Measurements from ENCODE around the gene DMGDH.

The DMGDH gene

DNA sequence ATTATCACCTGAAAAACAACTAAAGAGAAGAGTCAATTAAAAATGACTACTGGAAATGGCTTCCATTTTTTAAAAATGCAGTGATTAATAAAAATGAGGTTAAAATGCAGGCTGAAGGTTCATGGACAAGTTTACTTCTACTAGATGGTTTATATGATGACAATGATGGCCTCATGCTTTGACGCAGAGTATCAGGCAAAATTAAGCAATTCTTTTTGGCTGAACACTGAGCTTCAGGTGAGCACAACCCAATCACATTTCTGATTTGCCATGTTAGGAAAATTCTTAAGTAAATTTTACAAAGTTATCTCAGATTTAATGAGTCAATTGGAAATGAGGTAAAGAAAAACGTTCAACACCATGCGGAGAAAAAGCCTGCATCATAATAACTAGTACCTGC is 22.3 kb downstream of the DMGDH start:
- DNase-seq, result no peak
- TF ChIP-seq GATA1 (IDR thresholded peaks at IDR 0.05; ENCODE audit: low read depth, low read length) (no peak), POLR2A (IDR thresholded peaks at IDR 0.05; ENCODE audit: low read length) (no peak)

DNA sequence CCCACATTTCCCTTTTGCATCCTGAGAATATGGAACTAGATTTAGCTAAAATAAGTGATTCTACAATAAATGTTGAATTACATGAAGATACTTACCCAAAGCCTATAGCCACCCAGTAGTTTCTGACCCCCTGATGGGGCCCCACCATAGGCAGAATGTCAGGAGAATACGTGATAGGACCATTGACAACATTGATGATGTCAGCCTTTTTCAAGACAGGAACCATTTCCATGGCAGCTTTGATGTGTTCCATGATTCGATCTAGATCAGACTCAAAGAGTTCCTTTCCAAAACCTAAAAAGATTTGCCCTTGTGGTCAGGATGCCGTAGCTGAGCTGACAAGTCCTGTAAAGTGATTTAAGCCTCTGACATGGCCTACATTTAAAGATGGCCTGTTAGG is 27.3 kb downstream of the DMGDH start:
- DNase-seq, result no peak
- no peak for TF ChIP-seq POLR2A (IDR thresholded peaks at IDR 0.05; ENCODE audit: low read length)
- TF ChIP-seq GATA1 (IDR thresholded peaks at IDR 0.05; ENCODE audit: low read depth, low read length), result no peak

DNA sequence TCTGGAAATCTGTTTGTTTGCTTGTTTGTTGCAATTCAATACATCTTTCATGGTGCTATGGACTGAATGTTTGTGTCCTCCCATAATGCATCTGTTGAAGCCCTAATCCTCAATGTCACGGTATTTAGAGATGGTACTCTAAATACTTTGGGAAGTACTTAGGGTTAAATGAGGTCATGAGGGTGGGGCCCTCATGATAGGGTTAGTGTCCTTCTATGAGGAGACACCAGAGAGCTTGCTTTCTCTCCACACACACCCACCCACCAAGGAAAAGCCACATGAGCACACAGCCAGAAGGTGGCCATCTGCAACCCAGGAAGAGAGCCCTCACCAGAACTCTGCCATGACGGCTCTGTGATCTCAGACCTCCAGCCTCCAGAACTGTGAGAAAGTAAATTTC is 32.7 kb downstream of the DMGDH start:
- no peak for DNase-seq
- TF ChIP-seq POLR2A (IDR thresholded peaks at IDR 0.05; ENCODE audit: low read length), result no peak
- TF ChIP-seq GATA1 (IDR thresholded peaks at IDR 0.05; ENCODE audit: low read depth, low read length), result no peak

DNA sequence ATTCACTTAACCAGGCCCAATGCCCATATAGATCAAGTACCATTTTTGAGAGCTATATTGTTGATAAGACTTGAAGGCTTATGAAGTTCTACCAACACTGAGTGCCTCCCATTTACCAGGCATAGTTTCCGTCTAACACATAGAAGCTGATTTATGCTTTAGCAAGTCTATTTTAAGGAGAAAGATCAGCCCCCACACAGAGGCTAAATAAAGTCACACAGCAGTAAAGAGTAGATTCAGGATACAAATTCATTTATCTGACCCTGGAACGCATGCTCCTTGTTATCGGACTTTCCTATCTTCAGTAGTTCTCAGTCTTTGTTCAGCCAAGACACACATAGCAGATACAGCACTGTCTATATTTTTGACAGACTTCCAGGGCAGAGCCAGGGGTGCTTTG is 34.2 kb downstream of the DMGDH start:
- DNase-seq, result no peak
- no peak for TF ChIP-seq GATA1 (IDR thresholded peaks at IDR 0.05; ENCODE audit: low read depth, low read length)
- TF ChIP-seq POLR2A (IDR thresholded peaks at IDR 0.05; ENCODE audit: low read length), result no peak

DNA sequence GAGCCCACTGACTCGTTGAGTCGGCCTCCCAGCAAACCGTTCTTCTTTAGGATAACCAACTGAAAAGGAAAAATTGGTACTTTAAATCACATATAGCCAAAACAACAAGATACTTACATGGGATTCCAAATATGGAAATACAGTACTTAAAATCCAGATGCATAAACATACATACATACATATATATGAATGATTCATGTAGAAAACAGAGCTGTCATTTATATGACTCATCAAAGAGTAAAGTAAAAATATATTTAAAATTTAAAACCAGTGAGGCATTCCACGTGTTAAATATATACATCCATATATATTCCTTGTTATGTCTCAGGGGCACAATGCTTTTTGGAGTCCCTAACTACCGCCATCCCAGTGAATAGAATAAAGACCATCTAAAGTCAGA is 36.7 kb downstream of the DMGDH start:
- TF ChIP-seq POLR2A (IDR thresholded peaks at IDR 0.05; ENCODE audit: low read length), result no peak
- no peak for TF ChIP-seq GATA1 (IDR thresholded peaks at IDR 0.05; ENCODE audit: low read depth, low read length)
- DNase-seq, result no peak

DNA sequence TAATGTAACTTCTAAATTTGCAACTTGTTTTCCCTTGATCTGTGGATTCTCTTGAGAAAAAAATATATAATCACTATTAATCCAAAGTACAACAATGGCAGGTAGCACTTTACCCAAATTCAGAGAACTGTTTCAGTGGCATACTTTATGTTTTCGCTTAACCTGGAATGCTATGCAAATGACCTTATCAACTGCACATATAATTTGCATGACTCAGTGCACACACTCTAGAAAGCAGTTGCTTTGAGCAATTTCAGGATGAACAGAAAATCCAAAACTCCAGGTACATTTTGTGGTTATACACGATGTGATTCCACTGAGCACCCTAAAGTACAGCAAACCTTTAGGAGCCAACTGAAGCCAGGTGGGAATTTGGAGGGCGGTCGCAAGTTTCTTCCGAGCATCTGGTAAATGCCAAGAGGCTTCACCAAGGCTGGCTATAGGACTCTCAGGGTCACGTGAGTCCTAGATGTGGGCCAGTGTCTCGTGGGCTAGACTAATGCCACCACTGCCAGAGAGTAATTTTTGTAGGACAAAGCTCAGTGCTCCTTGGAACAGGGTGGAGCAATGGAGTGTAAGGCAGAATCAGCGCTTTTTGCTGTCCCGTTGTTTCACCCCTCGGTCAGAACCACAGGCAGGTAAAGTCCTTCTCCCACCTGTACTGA is 37.3 kb downstream of the DMGDH start:
- TF ChIP-seq POLR2A (IDR thresholded peaks at IDR 0.05; ENCODE audit: low read length) (no peak), GATA1 (IDR thresholded peaks at IDR 0.05; ENCODE audit: low read depth, low read length) (no peak)
- DNase-seq, result no peak

DNA sequence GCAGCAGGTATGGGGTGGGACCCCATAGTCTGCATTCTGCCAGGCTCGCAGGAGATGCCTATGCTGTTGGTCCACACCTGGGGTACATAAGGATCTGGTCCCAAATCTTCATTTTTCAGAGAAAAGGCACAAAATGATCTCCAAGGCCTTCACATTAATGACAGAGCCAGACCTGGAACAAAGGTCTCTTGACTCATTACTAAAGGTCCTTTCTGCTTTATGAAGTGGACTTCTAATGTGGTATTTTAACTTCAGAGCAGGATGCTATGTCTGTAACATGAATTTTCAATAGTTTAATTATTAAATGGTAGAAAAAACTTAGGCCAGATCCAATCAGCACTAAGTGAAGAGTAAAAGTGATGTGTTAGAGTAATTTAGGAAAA is 38.0 kb downstream of the DMGDH start:
- no peak for DNase-seq
- TF ChIP-seq POLR2A (IDR thresholded peaks at IDR 0.05; ENCODE audit: low read length) (no peak), GATA1 (IDR thresholded peaks at IDR 0.05; ENCODE audit: low read depth, low read length) (no peak)

DNA sequence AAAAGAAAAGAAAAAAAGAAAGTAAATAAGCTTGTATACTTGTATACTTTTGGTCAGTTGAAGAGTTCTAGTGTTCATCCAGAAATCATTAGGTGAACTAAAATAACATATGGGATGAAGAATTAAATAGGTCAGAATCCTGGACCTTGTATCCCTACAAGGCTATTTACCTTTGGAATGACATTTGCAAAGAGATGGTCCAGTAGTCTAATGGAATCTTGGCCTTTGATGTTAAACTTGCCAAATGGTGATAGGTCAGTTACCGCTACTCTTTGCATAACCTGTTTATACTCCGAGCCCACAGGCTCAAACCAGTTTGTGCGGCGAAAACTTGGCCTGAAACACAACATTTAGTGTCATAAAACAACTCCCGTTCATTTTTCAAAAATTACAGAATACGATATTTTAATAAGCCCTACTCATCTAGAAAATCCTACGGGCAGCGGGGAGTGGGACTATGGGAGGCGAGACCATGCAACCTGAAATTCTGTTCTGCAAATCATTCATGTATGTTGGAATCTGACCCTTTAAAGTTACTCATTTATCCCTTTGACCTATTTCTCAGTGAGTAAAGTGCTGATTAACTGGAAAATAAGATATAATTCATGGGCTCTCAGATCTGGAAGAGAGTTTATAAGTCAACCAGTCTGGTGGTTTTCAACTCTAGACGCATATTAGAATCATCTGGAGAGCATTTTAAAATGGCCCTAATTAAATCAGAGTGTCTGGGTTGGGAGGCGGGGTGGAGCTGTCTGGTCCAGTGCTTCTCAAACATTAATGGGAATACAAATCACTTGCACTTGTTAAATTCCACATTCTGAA is 38.6 kb downstream of the DMGDH start:
- DNase-seq, result no peak
- TF ChIP-seq POLR2A (IDR thresholded peaks at IDR 0.05; ENCODE audit: low read length) (no peak), GATA1 (IDR thresholded peaks at IDR 0.05; ENCODE audit: low read depth, low read length) (no peak)

DNA sequence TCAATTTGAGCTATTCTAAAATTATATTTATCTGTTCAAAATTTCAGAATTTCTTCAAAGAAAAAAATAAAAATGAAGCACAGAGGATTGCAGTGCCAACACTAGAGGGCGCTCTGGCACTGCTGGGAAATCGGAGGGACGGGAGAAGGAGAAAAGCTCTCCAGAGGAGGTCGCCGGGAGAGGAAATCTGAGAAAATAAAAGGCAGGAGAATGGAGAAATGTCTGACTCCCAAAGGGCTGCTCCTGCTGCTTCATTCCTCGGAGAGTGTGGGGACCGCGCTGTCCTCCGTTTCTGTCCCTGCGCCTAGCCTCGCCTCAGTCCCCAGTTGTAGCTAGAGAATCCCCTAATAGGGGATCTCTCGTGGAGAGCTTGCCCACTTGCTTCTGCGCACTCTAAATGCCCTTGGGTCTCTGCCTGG is 44.4 kb downstream of the DMGDH start:
- TF ChIP-seq POLR2A (IDR thresholded peaks at IDR 0.05; ENCODE audit: low read length) (no peak), GATA1 (IDR thresholded peaks at IDR 0.05; ENCODE audit: low read depth, low read length) (no peak)
- peak; percentile 56 to 81 for DNase-seq

DNA sequence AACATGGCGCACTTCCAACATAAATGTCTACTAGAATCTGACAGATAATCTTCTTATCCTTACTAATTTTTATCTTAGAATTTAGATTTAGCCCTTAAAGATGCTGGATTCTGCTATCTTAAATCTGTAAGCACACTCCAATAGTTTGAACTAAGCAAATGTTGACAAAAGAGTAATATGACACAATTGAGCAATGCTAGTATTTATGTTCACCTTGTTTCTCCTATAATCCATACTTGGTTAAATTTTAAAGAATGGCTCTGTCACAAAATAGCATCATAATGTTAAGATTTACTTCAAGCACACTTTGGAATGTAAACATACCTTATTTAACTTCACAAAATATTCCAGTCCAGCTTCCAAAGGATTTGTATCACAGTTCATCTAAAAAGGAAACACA is 45.5 kb downstream of the DMGDH start:
- DNase-seq, result no peak
- TF ChIP-seq POLR2A (IDR thresholded peaks at IDR 0.05; ENCODE audit: low read length) (no peak), GATA1 (IDR thresholded peaks at IDR 0.05; ENCODE audit: low read depth, low read length) (no peak)

DNA sequence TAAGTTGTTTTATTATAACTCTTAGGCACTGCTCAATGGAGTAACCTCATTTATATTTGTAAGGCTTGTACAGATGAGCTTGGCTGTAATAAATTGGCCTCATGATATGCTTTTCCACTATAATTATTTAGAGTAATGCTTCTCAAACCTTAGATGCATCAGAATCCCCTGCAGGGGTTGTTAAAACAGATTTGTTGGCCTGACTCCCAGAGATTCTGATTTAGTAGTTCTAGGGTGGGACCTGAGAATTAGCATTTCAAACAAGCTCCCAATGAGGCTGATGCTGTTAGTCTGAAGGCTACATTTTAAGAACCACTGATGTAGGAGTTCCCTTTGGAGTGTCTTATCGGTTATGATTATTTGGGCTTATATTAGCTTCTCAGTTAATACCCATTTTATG is 46.1 kb downstream of the DMGDH start:
- no peak for TF ChIP-seq POLR2A (IDR thresholded peaks at IDR 0.05; ENCODE audit: low read length)
- no peak for TF ChIP-seq GATA1 (IDR thresholded peaks at IDR 0.05; ENCODE audit: low read depth, low read length)
- no peak for DNase-seq

DNA sequence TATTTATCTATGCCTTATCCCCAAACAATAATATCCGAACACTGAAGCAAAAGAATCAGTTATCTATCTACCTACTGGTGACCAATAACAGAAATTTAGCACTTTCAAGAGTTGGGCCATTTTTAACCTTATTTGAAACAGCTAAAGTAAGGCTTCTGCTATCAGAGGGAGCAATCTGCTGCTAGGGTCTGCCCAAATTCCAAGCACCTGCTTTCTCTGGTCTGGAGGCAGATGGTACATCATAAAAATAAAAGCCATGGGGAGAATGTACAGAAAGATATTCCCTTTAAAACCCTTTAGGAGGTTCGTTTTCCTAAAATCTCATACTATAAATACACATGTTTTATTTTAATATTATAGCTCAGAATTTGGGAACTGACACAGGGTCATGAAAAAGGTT is 46.7 kb downstream of the DMGDH start:
- no peak for TF ChIP-seq POLR2A (IDR thresholded peaks at IDR 0.05; ENCODE audit: low read length)
- no peak for TF ChIP-seq GATA1 (IDR thresholded peaks at IDR 0.05; ENCODE audit: low read depth, low read length)
- DNase-seq, result no peak

DNA sequence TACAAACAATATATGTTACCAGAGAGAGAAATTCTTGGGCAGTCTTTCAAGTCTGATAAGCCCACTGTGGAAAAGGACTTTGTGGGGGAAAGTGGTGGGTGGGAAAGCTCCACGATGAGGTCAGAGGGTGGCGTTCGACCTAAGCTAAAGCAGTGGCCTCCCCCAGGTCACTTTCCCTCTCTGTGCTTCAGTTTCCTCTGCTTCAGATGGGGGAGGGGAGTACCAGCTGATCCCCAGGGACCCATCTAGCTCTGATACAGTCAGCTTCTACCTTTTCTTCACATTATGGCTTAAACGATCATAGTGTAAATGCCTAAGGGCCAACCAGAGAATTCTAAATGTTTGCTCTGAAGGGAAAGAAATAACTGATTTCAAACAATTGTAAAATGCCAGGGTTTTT is 47.7 kb downstream of the DMGDH start:
- TF ChIP-seq GATA1 (IDR thresholded peaks at IDR 0.05; ENCODE audit: low read depth, low read length), result no peak
- TF ChIP-seq POLR2A (IDR thresholded peaks at IDR 0.05; ENCODE audit: low read length), result no peak
- no peak for DNase-seq

DNA sequence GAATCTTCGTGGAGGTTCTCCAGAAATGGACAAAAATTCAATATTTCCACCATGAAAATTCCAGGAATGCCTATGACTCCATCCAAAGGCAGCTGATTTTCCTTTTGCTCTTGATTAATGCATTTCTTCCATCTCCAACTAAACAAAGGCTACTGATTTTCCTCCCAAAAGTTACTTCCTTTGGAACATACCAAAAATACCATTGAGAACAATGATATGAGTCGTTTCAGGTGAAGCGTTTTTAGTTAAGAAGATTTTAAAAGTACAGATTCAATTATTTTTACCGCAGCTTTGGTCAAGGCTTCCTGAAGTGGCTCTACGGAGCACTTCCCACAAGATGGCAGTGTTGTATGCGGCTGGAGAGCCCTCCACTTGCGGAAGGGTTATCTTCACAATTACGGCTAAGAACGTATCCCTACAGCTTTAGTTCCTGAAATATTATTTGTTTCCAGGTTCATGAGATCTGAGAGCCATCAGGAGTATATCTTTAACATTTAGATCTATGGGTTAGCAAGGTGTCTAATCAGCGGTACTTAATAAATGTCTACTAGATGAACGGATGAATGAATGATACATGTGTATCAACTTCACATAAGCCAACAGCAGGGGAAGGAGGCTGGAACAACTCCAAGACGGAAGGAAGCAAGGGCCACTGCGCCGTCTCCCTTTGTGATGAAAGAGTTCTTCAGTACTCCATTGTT is 48.5 kb downstream of the DMGDH start:
- TF ChIP-seq GATA1 (IDR thresholded peaks at IDR 0.05; ENCODE audit: low read depth, low read length) (no peak), POLR2A (IDR thresholded peaks at IDR 0.05; ENCODE audit: low read length) (no peak)
- peak; percentile 60 to 75 for DNase-seq

Measured in erythroblast (primary cell).